Muscle of leg (tissue), 11 donors: ENCODE measurements around the gene SBF2. TPM values are rescaled to one million over a fixed set of nuclear protein-coding genes. Genes with fewer than 3 reads are reported as not detected.
"Not testable (repeated sequence)": the region's sequence is repeated elsewhere in the genome, so short reads cannot be mapped to it uniquely, and the experiment has no call there.

ENCODE experiments used
- DNase-seq: peaks from one replicate; pipeline ENCODE4 v3.0.0; 2013
- H3K27ac ChIP-seq: one replicate; pipeline ENCODE4 v1.5.1; 2013; ENCODE audit warnings: mild to moderate bottlenecking, low read length, control low read depth
- H3K27me3 ChIP-seq: one replicate; pipeline ENCODE4 v1.6.1; 2013; ENCODE audit warnings: low read length; ENCODE audit not compliant: control insufficient read depth, insufficient read depth
- H3K36me3 ChIP-seq: one replicate; pipeline ENCODE4 v1.6.1; 2013; ENCODE audit warnings: low read length; ENCODE audit not compliant: control insufficient read depth, insufficient read depth
- H3K4me1 ChIP-seq: one replicate; pipeline ENCODE4 v1.6.1; 2013; ENCODE audit warnings: low read length; ENCODE audit not compliant: control insufficient read depth, insufficient read depth
- H3K4me3 ChIP-seq: one replicate; pipeline ENCODE4 v1.5.1; 2013; ENCODE audit warnings: low read length, control low read depth
- H3K9me3 ChIP-seq: replicated peaks from 2 replicates; pipeline ENCODE4 v1.6.1; 2013; ENCODE audit warnings: low read depth, low read length; ENCODE audit not compliant: control insufficient read depth
- whole genome bisulfite sequencing: methylation state at CpG from one replicate; pipeline ENCODE4 v1.1.5; 2013; ENCODE audit warnings: missing lambda C conversion rate; ENCODE audit not compliant: insufficient coverage; 5-methylcytosine and 5-hydroxymethylcytosine counted together
- polyA plus RNA-seq, 8 donors: library from polyadenylated mRNA; unstranded; fragments of 120-200 nt; gene quantifications; one replicate each; pipeline versions ENCODE4 v1.2.1 to v1.2.3, GENCODE V29; 2013; ENCODE audit warnings: inconsistent platforms in 1 of 8, low replicate concordance in 1 of 8; ENCODE audit not compliant: insufficient read length in 8 of 8, insufficient read depth in 1 of 8
- total RNA-seq: library from RNA; stranded (reverse); fragments of 120-200 nt; gene quantifications from one replicate; pipeline ENCODE4 v1.2.4, GENCODE V29; 2013

Gene SBF2
- total and polyA plus RNA-seq, 9 donors, result 18.3 to 29.5 (median 21.5) TPM

DNA sequence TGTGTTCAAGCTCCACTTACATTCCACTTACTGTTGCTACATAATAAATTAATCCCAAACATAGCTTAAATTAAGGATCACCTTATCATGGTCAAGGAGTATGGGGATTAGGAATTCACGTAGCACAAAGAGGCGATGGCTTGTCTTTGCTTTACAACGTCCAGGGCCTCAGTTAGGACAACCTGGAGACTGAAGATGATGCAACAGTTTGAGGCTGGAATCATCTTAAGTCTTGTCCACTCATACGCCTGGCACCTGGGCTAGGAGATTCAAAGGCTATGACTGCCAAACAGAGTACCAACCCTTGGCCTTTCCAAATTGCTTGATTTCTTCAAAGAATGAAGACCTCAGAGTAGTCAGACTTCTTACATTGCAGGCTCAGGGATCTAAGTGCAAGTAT is 149.1 kb downstream of the SBF2 start:
- Histone ChIP-seq H3K27me3 (no peaks in the 10 kb centered on the region), H3K27ac (no peak overlapping the region), H3K9me3 (peaks cover 5% of the 10 kb centered on the region), H3K36me3 (no peaks in the 10 kb centered on the region), H3K4me1 (no peaks in the 10 kb centered on the region), H3K4me3 (no peak overlapping the region)
- no peak for DNase-seq
- 93% methylated on average over 3 of the region's 4 CpGs for WGBS

DNA sequence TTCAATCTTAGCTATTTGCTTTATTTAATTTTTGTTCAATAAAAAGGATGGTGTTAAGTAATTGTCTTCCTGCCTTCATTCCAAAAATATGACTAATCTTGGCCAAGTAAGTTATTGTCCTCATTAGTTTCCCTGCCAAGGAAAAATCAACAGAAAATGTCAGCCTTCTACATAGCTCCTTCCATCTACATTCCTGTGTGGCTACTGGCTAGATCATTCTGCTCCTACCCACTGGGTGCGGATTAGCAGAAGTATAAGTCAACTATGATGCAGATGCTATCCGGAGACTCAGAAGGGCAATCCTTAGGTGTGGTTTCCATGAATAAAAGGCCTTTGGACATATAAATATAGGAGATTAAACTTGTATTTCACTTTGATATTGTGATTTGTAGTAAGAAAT is 154.4 kb downstream of the SBF2 start:
- no peak overlapping the region for H3K27ac ChIP-seq
- peaks cover 4% of the 10 kb centered on the region for H3K9me3 ChIP-seq
- H3K27me3 ChIP-seq, result no peaks in the 10 kb centered on the region
- no peaks in the 10 kb centered on the region for H3K36me3 ChIP-seq
- peaks cover 2% of the 10 kb centered on the region for H3K4me1 ChIP-seq
- WGBS, result no CpG with 5 or more reads among the region's 2 CpGs
- no peak overlapping the region for H3K4me3 ChIP-seq
- DNase-seq, result peak; percentile 25

DNA sequence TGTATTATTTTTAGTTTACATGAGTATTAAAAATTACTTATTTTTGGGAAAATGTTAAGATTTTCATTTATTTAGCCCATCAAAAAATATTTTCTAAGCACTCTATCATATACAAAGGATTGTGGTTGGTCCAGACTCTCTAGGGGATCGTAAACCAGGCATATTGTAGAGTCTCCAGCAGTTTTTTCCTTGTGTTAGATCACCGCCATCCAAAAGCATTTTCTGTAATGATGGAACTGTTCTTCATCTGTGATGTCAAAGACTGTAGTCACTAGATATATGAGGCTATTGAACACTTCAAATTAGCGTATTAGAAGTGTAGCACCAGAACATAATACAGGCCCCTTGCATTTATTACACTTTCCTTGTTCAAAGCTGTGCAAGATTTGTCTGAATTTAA is 154.9 kb downstream of the SBF2 start:
- no CpG with 5 or more reads among the region's 3 CpGs for WGBS
- no peaks in the 10 kb centered on the region for H3K27me3 ChIP-seq
- H3K4me1 ChIP-seq, result peaks cover 2% of the 10 kb centered on the region
- DNase-seq, result no peak
- peaks cover 4% of the 10 kb centered on the region for H3K9me3 ChIP-seq
- H3K4me3 ChIP-seq, result no peak overlapping the region
- H3K27ac ChIP-seq, result no peak overlapping the region
- H3K36me3 ChIP-seq, result no peaks in the 10 kb centered on the region

DNA sequence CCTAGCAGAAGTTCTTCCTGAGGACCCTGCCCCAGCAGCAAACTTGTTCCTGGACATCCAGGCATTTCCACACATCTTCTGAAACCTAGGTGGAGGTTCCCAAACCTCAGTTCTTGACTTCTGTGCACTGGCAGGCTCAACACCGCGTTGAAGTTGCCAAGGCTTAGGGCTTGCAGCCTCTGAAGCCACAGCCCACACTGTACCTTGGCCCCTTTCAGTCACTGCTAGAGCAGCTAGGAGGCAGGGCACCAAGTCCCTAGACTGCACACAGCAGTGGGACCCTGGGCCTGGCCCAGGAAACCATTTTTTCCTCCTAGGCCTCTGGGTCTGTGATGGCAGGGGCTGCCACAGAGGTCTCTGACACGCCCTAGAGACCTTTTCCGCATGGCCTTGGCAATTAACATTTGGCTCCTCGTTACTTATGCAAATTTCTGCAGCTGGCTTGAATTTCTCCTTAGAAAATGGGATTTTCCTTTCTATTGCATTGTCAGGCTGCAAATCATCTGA is 159.0 kb downstream of the SBF2 start:
- Histone ChIP-seq H3K36me3 (no peaks in the 10 kb centered on the region), H3K9me3 (peaks cover 4% of the 10 kb centered on the region), H3K4me3 (no peak overlapping the region), H3K27me3 (no peaks in the 10 kb centered on the region), H3K27ac (no peak overlapping the region), H3K4me1 (peaks cover 2% of the 10 kb centered on the region)
- DNase-seq, result no peak
- WGBS, result 92% methylated on average over 5 of the region's 5 CpGs

DNA sequence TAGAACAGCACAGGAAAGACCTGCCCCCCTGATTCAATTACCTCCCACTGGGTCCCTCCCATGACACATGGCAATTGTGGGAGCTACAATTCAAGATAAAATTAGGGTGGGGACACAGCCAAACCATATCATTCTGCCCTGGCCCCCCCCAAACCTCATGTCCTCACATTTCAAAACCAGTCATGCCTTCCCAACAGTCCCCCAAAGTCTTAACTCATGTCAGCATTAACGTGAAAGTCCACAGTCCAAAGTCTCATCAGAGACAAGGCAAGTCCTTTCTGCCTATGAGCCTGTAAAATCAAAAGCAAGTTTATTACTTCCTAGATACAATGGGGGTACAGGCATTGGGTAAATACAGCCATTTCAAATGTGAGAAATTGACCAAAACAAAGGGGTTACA is 159.8 kb downstream of the SBF2 start:
- H3K27ac ChIP-seq, H3K9me3 ChIP-seq, DNase-seq, H3K4me1 ChIP-seq, H3K36me3 ChIP-seq, H3K4me3 ChIP-seq, H3K27me3 ChIP-seq: not testable (repeated sequence)
- whole genome bisulfite sequencing, result no CpG with 5 or more reads among the region's 1 CpG

DNA sequence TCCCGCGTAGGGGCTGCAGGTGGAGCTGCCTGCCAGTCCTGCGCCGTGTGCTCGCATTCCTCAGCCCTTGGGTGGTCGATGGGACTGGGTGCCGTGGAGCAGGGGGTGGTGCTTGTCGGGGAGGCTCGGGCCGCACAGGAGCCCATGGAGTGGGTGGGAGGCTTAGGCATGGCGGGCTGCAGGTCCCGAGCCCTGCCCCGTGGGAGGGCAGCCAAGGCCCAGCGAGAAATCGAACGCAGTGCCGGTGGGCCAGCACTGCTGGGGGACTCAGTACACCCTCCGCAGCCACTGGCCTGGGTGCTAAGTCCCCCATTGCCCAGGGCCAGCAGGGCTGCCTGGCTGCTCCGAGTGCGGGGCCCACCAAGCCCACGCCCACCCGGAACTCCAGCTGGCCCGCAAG is 160.8 kb downstream of the SBF2 start:
- H3K36me3 ChIP-seq, H3K9me3 ChIP-seq, H3K27ac ChIP-seq, DNase-seq, H3K4me3 ChIP-seq, H3K4me1 ChIP-seq, H3K27me3 ChIP-seq: not testable (repeated sequence)
- 100% methylated on average over 3 of the region's 23 CpGs for WGBS

GRCh38 chr11:10130875-10131274 is 163.1 kb downstream of the SBF2 start:
- no CpG with 5 or more reads among the region's 3 CpGs for WGBS
- DNase-seq, result no peak
- H3K27me3 ChIP-seq, result no peaks in the 10 kb centered on the region
- H3K4me3 ChIP-seq, result no peak overlapping the region
- no peaks in the 10 kb centered on the region for H3K4me1 ChIP-seq
- H3K27ac ChIP-seq, result no peak overlapping the region
- peaks cover 4% of the 10 kb centered on the region for H3K9me3 ChIP-seq
- H3K36me3 ChIP-seq, result no peaks in the 10 kb centered on the region

GRCh38 chr11:10129184-10129583 is 164.8 kb downstream of the SBF2 start:
- H3K36me3 ChIP-seq, H3K4me3 ChIP-seq, H3K9me3 ChIP-seq, DNase-seq, H3K27me3 ChIP-seq, H3K4me1 ChIP-seq, H3K27ac ChIP-seq: not testable (repeated sequence)
- WGBS, result 94% methylated on average over 3 of the region's 8 CpGs

DNA sequence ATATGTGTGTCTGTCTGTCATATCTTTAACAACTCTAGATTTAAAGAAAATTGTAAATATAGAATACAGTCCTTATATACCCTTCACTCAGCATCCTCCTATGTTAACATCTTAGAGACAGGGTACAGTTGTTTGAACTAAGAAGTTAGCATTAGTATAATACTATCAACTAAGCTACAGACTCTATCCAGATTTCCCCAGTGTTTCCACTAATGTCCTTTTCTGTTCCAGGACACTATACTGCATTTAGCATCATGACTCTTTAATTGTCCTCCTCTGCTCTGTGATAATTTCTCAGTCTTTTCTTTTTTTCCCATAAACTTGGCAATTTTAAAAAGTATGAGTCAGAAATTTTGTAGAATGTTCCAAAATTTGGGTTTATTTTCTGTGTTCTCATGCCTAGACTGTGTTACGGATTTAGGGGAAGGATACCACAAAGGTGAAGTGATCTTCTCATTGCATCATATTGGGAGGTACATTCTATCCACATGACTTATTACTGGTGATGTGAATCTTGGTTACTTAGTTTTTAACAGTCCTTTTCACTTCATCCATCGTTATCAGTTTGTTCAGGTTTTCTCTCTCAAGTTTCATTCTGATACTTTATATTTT is 168.4 kb downstream of the SBF2 start:
- H3K27ac ChIP-seq, result no peak overlapping the region
- no peaks in the 10 kb centered on the region for H3K36me3 ChIP-seq
- no peaks in the 10 kb centered on the region for H3K27me3 ChIP-seq
- no peak overlapping the region for H3K4me3 ChIP-seq
- no peaks in the 10 kb centered on the region for H3K4me1 ChIP-seq
- H3K9me3 ChIP-seq, result no peaks in the 10 kb centered on the region
- WGBS, result no CpG with 5 or more reads among the region's 2 CpGs
- DNase-seq, result peak; percentile 28

GRCh38 chr11:10122326-10123197 is 171.5 kb downstream of the SBF2 start:
- no peaks in the 10 kb centered on the region for H3K9me3 ChIP-seq
- no peaks in the 10 kb centered on the region for H3K4me1 ChIP-seq
- H3K27me3 ChIP-seq, result no peaks in the 10 kb centered on the region
- no peak overlapping the region for H3K27ac ChIP-seq
- 11% methylated on average over 1 of the region's 5 CpGs for WGBS
- no peak overlapping the region for H3K4me3 ChIP-seq
- no peaks in the 10 kb centered on the region for H3K36me3 ChIP-seq
- peak; percentile 41 for DNase-seq
